ENCODE measurements around the gene POLQ. TPM values are rescaled to one million over a fixed set of nuclear protein-coding genes. Genes with fewer than 3 reads are reported as not detected.
"Not testable (repeated sequence)": the region's sequence is repeated elsewhere in the genome, so short reads cannot be mapped to it uniquely, and the experiment has no call there.

Gene POLQ
- total and polyA plus RNA-seq, 12 donors: 0.10 to 0.93 (median 0.42) TPM

- intact Hi-C loops (cut with DNase I): no loop called here
- Histone ChIP-seq H3K4me1 (no peaks in the 10 kb centered on the region), H3K27ac (no peak overlapping the region), H3K9me3 (no peaks in the 10 kb centered on the region), H3K4me3 (no peak overlapping the region), H3K27me3 (no peaks in the 10 kb centered on the region), H3K36me3 (peaks cover 0 to 23% (median 0%) of the 10 kb centered on the region in 9 donors)
- ATAC-seq (no peak), DNase-seq (no peak)
- TF ChIP-seq CTCF (IDR thresholded peaks at IDR 0.05): no peak
Measured at GRCh38 chr3:121463745-121464144, 82.0 kb downstream of the POLQ start.

GRCh38 chr3:121462565-121462964, 83.2 kb downstream of the POLQ start:
- Histone ChIP-seq H3K27me3 (no peaks in the 10 kb centered on the region), H3K36me3 (peaks cover 0 to 15% (median 0%) of the 10 kb centered on the region in 9 donors), H3K4me3 (no peak overlapping the region), H3K27ac (no peak overlapping the region), H3K9me3 (no peaks in the 10 kb centered on the region), H3K4me1 (no peaks in the 10 kb centered on the region)
- ATAC-seq (no peak), DNase-seq (no peak)
- intact Hi-C loops (cut with DNase I): no loop called here
- TF ChIP-seq CTCF (IDR thresholded peaks at IDR 0.05): no peak
- WGBS, 2 donors: 95 to 98% methylated on average over 3 of the region's 3 CpGs

- H3K27ac ChIP-seq; ATAC-seq; DNase-seq; H3K36me3 ChIP-seq; intact Hi-C loops (cut with DNase I); H3K4me1 ChIP-seq; H3K27me3 ChIP-seq; H3K9me3 ChIP-seq; H3K4me3 ChIP-seq: not testable (repeated sequence)
- 91 to 94% methylated on average over 12 of the region's 12 CpGs for WGBS, 2 donors
Measured at GRCh38 chr3:121451752-121452151, 94.0 kb downstream of the POLQ start.

- Histone ChIP-seq H3K27ac (no peak overlapping the region), H3K27me3 (no peaks in the 10 kb centered on the region), H3K4me1 (no peaks in the 10 kb centered on the region), H3K36me3 (peaks cover 0 to 6% (median 0%) of the 10 kb centered on the region in 9 donors), H3K9me3 (no peaks in the 10 kb centered on the region), H3K4me3 (no peak overlapping the region)
- 93 to 100% methylated on average over 1 of the region's 1 CpG for WGBS, 2 donors
- intact Hi-C loops (cut with DNase I): no loop called here
- TF ChIP-seq CTCF (IDR thresholded peaks at IDR 0.05): no peak
- ATAC-seq (no peak), DNase-seq (no peak)
Measured at GRCh38 chr3:121443456-121443855, 102.3 kb downstream of the POLQ start.

- no peak for TF ChIP-seq CTCF (IDR thresholded peaks at IDR 0.05)
- peaks cover 0 to 6% (median 0%) of the 10 kb centered on the region in 9 donors for H3K4me1 ChIP-seq
- intact Hi-C loops (cut with DNase I): no loop called here
- H3K9me3 ChIP-seq: no peaks in the 10 kb centered on the region
- no peak overlapping the region for H3K27ac ChIP-seq
- ATAC-seq (no peak), DNase-seq (no peak)
- peaks cover 0 to 6% (median 0%) of the 10 kb centered on the region in 9 donors for H3K36me3 ChIP-seq
- 59 to 62% methylated on average over 3 of the region's 3 CpGs for WGBS, 2 donors
- H3K27me3 ChIP-seq: no peaks in the 10 kb centered on the region
- H3K4me3 ChIP-seq: no peak overlapping the region
Measured at GRCh38 chr3:121436641-121437040, 109.1 kb downstream of the POLQ start.
